Thoracic aorta (tissue), 2 donors: ENCODE data around the gene ZBTB38. TPM values are rescaled to one million over a fixed set of nuclear protein-coding genes. Genes with fewer than 3 reads are reported as not detected.

Experiments used
- ATAC-seq: fragments of 150-250 bp; one replicate; pipeline ENCODE4 v1.8.0; 2017; ENCODE audit warnings: low read depth; ENCODE audit not compliant: insufficient number of reproducible peaks, low FRiP score
- DNase-seq: peaks from one replicate; pipeline ENCODE4 v3.0.0-alpha.2; 2020; ENCODE audit warnings: low spot score
- H3K27ac ChIP-seq, 2 donors: fragments of 200-600 bp; sonication (generic); 1 replicate in 1 of 2; 2 replicates in 1 of 2; pipeline ENCODE4 v1.5.1; 2016; ENCODE audit warnings: mild to moderate bottlenecking in 2 of 2, moderate library complexity in 2 of 2
- H3K27me3 ChIP-seq: fragments of 200-600 bp; sonication (generic); replicated peaks from 2 replicates; pipeline ENCODE4 v1.6.0; 2016; ENCODE audit warnings: mild to moderate bottlenecking; ENCODE audit not compliant: insufficient read depth
- H3K36me3 ChIP-seq: fragments of 200-600 bp; sonication (generic); one replicate; pipeline ENCODE4 v1.5.1; 2016
- H3K4me1 ChIP-seq, 2 donors: fragments of 200-600 bp; sonication (generic); 1 replicate in 1 of 2; 2 replicates in 1 of 2; pipeline versions ENCODE4 v1.5.1 to v1.6.0; 2016; ENCODE audit warnings: low read depth in 2 of 2, mild to moderate bottlenecking in 1 of 2; ENCODE audit not compliant: control insufficient read depth in 1 of 2
- H3K4me3 ChIP-seq: fragments of 200-600 bp; sonication (generic); 2 replicates; pipeline ENCODE4 v1.5.1; 2016; ENCODE audit warnings: mild to moderate bottlenecking
- H3K9me3 ChIP-seq: fragments of 200-600 bp; sonication (generic); 2 replicates; pipeline ENCODE4 v1.5.1; 2016
- total RNA-seq, 2 donors: library from RNA; depleted of rRNA; stranded (reverse); fragments of >200 nt; gene quantifications; one replicate each; pipeline versions ENCODE4 v1.1.0 to v1.2.3, GENCODE V29; 2016
- TF ChIP-seq, protein P1 (sequence below): fragments of 200-600 bp; sonication (generic); IDR thresholded peaks from one replicate; pipeline ENCODE4 v1.5.1; 2019; ENCODE audit warnings: antibody characterized with exemption

ZBTB38 gene
- total RNA-seq, 2 donors from 2014 or later: 169 to 215 TPM

DNA sequence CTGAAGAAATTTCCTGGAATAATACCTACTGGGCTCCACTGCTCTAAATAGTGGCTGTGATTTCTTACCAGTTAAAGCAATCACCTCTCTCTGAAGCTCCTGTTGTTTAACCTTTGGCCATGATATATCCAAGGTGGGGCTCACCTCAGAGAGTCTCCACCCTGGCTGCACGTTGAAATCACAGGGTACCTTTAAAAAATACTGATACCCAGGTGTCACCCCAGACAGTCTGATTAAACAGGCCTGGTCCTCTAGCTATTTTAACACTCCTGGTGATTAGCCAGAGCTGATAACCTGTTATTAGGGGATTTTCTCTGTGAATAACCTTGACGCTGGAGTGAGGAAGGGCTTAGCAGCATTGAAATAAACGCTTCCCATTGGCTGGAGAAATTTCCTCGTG lies 22.3 kb upstream of the ZBTB38 start:
- H3K4me3 ChIP-seq: no peak overlapping the region
- no peaks in the 10 kb centered on the region for H3K27me3 ChIP-seq
- H3K36me3 ChIP-seq: no peaks in the 10 kb centered on the region
- TF ChIP-seq, protein P1, sequence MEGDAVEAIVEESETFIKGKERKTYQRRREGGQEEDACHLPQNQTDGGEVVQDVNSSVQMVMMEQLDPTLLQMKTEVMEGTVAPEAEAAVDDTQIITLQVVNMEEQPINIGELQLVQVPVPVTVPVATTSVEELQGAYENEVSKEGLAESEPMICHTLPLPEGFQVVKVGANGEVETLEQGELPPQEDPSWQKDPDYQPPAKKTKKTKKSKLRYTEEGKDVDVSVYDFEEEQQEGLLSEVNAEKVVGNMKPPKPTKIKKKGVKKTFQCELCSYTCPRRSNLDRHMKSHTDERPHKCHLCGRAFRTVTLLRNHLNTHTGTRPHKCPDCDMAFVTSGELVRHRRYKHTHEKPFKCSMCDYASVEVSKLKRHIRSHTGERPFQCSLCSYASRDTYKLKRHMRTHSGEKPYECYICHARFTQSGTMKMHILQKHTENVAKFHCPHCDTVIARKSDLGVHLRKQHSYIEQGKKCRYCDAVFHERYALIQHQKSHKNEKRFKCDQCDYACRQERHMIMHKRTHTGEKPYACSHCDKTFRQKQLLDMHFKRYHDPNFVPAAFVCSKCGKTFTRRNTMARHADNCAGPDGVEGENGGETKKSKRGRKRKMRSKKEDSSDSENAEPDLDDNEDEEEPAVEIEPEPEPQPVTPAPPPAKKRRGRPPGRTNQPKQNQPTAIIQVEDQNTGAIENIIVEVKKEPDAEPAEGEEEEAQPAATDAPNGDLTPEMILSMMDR: no peak
- H3K27ac ChIP-seq: no peak overlapping the region
- H3K4me1 ChIP-seq: no peaks in the 10 kb centered on the region
- DNase-seq (no peak), ATAC-seq (no peak)
- no peaks in the 10 kb centered on the region for H3K9me3 ChIP-seq

DNA sequence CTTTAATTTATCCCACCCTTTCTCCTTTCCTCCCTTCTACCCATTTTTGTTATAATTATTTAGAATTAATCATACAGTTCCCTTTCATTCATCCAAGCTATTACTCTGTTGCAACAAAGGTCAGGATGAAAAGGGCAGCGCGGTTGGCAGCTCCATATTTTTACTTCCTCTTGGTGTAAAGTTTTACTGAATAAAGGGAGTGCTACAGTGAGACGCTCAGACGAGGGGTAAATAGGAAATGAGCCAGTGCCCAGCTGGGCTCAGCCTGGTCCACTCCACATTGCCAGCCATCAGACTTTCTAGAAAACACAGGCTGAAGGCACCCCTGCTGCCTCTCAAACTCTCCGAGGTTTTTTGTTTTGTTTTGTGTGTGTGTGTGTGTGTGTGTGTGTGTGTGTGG lies 21.9 kb upstream of the ZBTB38 start:
- H3K4me1 ChIP-seq: no peaks in the 10 kb centered on the region
- no peaks in the 10 kb centered on the region for H3K9me3 ChIP-seq
- no peak overlapping the region for H3K27ac ChIP-seq
- ATAC-seq (no peak), DNase-seq (no peak)
- H3K4me3 ChIP-seq: no peak overlapping the region
- no peaks in the 10 kb centered on the region for H3K27me3 ChIP-seq
- TF ChIP-seq, protein P1: no peak
- no peaks in the 10 kb centered on the region for H3K36me3 ChIP-seq

DNA sequence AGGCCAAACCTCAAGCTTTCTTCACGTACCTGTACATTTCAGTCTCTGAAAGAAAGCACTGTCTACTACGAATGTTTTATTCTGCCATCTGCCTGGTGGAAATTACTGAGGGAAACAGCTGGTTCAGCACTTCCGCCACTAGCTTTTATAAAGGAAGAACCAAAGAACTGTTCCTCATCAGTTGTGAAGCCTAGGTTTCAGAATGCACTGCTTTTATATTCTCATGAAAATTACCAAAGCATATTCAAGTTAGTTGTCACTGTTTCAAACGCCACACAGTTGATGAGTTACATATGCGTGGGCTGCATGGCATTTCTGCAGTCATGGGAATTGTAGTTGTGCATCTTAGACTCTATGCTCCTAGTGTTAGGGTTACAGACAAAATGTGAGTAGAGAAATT lies 21.5 kb upstream of the ZBTB38 start:
- no peaks in the 10 kb centered on the region for H3K9me3 ChIP-seq
- H3K27me3 ChIP-seq: no peaks in the 10 kb centered on the region
- no peaks in the 10 kb centered on the region for H3K36me3 ChIP-seq
- H3K4me3 ChIP-seq: no peak overlapping the region
- H3K4me1 ChIP-seq: no peaks in the 10 kb centered on the region
- DNase-seq: no peak
- no peak for ATAC-seq
- H3K27ac ChIP-seq: no peak overlapping the region
- TF ChIP-seq, protein P1: no peak

DNA sequence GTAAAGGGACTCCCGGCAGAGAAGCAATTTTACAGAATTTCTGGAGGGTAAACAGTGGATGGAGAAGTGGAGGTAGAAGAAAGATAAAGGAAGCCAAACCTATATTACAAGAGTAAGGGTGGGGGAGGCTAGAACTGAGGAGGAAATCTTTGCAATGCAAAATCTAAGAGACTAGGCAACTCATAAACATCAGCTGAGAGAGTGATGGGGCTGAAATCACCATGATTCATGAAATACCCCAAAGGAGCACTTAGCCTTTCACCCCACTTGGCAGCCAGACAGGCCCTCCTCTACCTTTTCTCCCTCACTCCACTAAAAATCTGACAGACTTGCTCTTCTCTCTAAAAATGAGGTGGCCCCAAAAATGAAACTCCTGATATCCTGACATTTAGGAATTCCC lies 19.5 kb upstream of the ZBTB38 start:
- no peaks in the 10 kb centered on the region for H3K4me1 ChIP-seq
- ATAC-seq: no peak
- H3K4me3 ChIP-seq: no peak overlapping the region
- TF ChIP-seq, protein P1: no peak
- no peak overlapping the region for H3K27ac ChIP-seq
- no peaks in the 10 kb centered on the region for H3K9me3 ChIP-seq
- no peaks in the 10 kb centered on the region for H3K27me3 ChIP-seq
- no peaks in the 10 kb centered on the region for H3K36me3 ChIP-seq
- DNase-seq: no peak

DNA sequence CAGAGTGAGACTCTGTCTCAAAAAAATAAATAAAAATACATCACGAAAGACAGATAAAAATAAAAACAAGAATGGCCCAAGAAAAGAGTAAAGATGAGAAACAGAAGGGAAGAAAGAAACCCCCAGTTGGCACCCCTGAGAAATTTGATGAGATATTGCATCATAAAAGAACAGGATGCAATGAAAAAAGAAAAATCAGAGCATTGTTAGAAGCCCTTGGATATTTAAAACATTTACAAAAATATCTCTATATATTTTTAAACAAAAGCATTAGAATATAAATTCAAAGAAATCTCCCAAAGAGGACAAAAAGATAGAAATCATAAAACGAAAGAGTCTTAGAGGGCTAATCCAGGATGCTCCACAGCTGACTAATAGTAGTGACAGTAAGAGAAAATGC lies 18.6 kb upstream of the ZBTB38 start:
- Histone ChIP-seq H3K27ac (no peak overlapping the region), H3K4me1 (no peaks in the 10 kb centered on the region), H3K9me3 (no peaks in the 10 kb centered on the region), H3K27me3 (no peaks in the 10 kb centered on the region), H3K36me3 (no peaks in the 10 kb centered on the region), H3K4me3 (no peak overlapping the region)
- ATAC-seq: no peak
- TF ChIP-seq, protein P1: no peak
- no peak for DNase-seq
